H1 (cell line): Measurements from ENCODE around the gene RBM5. TPM values are rescaled to one million over a fixed set of nuclear protein-coding genes. Genes with fewer than 3 reads are reported as not detected.

Source experiments
- CBX5 ChIP-seq: fragments of 300-800, 300-1000 bp; sonication (generic); IDR thresholded peaks from 2 replicates; pipeline ENCODE4 v1.7.1; 2016; ENCODE audit warnings: antibody characterized with exemption, low read length, low read depth
- CHD1 ChIP-seq: IDR thresholded peaks from 2 replicates; pipeline ENCODE4 v1.6.1; 2012; ENCODE audit warnings: low read depth, low read length, improper control_type of control experiment
- CHD2 ChIP-seq: IDR thresholded peaks from 2 replicates; pipeline ENCODE4 v1.6.1; 2012; ENCODE audit warnings: low read length, improper control_type of control experiment
- EGR1 ChIP-seq: IDR thresholded peaks from 2 replicates; pipeline ENCODE4 v1.6.1; 2011; ENCODE audit warnings: low read depth, low read length, borderline replicate concordance
- EP300 ChIP-seq, 2 experiments: IDR thresholded peaks; 1 replicate in 1 of 2; 2 replicates in 1 of 2; pipeline ENCODE4 v1.6.1; 2011 to 2012; ENCODE audit warnings: low read depth in 2 of 2, low read length in 2 of 2, mild to moderate bottlenecking in 2 of 2, borderline replicate concordance in 1 of 2, inconsistent platforms in 1 of 2, moderate library complexity in 1 of 2
- polyA plus RNA-seq, 7 experiments: library from polyadenylated mRNA; depleted of rRNA in 3 of 7; stranded (reverse) in 5 of 7; unstranded in 2 of 7; fragments of >200 nt in 5 of 7; fragments of 200-250 nt in 2 of 7; gene quantifications; 1 replicate in 5 of 7; 2 replicates in 1 of 7; 4 replicates in 1 of 7; pipeline versions ENCODE4 v1.2.1 to v1.2.3, GENCODE V29; 2011 to 2013; ENCODE audit warnings: missing spikeins in 2 of 7, mixed read lengths in 2 of 7
- total RNA-seq: library from RNA; stranded (reverse); fragmentation: NEBNext Ultra II Directional; extraction: Animal tissue kit (Norgen Biotek cat#: 25700); gene quantifications from 2 replicates; pipeline ENCODE4 v1.2.1, GENCODE V29; 2021
- TF ChIP-seq, protein P1 (sequence below): fragments of 300-600 bp; sonication (generic); IDR thresholded peaks from 2 replicates; pipeline ENCODE4 v1.7.1; 2012; ENCODE audit warnings: low read length, moderate library complexity, mild to moderate bottlenecking, inconsistent platforms; ENCODE audit not compliant: insufficient replicate concordance

The RBM5 gene
- total and polyA plus RNA-seq, 2 of the 8 experiments (the other 6 are each of a cell fraction or from before 2014, with no cell fraction given): 82.7 to 144 TPM

DNA sequence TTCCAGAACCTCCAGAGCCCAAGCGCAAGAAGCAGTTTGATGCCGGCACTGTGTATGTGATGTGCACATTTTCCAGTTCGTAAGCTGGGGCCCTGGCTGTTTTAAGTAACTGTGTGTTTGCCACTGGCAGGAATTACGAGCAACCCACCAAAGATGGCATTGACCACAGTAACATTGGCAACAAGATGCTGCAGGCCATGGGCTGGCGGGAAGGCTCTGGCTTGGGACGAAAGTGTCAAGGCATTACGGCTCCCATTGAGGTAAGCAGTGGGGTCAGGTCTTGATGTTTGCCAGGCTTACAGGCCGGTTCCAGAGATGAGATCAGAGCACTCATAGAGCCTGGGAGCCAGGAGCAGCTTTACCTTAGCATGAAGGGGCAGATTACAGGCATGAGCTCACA lies 28.4 kb downstream of the RBM5 start (continued):
- TF ChIP-seq EP300 (IDR thresholded peaks at IDR 0.05; ENCODE audit: borderline replicate concordance in 1 of 2, low read depth in 2 of 2, low read length in 2 of 2) (no peak), CBX5 (no peak), CHD1 (no peak), EGR1 (no peak), CHD2 (no peak)
- TF ChIP-seq, protein P1, sequence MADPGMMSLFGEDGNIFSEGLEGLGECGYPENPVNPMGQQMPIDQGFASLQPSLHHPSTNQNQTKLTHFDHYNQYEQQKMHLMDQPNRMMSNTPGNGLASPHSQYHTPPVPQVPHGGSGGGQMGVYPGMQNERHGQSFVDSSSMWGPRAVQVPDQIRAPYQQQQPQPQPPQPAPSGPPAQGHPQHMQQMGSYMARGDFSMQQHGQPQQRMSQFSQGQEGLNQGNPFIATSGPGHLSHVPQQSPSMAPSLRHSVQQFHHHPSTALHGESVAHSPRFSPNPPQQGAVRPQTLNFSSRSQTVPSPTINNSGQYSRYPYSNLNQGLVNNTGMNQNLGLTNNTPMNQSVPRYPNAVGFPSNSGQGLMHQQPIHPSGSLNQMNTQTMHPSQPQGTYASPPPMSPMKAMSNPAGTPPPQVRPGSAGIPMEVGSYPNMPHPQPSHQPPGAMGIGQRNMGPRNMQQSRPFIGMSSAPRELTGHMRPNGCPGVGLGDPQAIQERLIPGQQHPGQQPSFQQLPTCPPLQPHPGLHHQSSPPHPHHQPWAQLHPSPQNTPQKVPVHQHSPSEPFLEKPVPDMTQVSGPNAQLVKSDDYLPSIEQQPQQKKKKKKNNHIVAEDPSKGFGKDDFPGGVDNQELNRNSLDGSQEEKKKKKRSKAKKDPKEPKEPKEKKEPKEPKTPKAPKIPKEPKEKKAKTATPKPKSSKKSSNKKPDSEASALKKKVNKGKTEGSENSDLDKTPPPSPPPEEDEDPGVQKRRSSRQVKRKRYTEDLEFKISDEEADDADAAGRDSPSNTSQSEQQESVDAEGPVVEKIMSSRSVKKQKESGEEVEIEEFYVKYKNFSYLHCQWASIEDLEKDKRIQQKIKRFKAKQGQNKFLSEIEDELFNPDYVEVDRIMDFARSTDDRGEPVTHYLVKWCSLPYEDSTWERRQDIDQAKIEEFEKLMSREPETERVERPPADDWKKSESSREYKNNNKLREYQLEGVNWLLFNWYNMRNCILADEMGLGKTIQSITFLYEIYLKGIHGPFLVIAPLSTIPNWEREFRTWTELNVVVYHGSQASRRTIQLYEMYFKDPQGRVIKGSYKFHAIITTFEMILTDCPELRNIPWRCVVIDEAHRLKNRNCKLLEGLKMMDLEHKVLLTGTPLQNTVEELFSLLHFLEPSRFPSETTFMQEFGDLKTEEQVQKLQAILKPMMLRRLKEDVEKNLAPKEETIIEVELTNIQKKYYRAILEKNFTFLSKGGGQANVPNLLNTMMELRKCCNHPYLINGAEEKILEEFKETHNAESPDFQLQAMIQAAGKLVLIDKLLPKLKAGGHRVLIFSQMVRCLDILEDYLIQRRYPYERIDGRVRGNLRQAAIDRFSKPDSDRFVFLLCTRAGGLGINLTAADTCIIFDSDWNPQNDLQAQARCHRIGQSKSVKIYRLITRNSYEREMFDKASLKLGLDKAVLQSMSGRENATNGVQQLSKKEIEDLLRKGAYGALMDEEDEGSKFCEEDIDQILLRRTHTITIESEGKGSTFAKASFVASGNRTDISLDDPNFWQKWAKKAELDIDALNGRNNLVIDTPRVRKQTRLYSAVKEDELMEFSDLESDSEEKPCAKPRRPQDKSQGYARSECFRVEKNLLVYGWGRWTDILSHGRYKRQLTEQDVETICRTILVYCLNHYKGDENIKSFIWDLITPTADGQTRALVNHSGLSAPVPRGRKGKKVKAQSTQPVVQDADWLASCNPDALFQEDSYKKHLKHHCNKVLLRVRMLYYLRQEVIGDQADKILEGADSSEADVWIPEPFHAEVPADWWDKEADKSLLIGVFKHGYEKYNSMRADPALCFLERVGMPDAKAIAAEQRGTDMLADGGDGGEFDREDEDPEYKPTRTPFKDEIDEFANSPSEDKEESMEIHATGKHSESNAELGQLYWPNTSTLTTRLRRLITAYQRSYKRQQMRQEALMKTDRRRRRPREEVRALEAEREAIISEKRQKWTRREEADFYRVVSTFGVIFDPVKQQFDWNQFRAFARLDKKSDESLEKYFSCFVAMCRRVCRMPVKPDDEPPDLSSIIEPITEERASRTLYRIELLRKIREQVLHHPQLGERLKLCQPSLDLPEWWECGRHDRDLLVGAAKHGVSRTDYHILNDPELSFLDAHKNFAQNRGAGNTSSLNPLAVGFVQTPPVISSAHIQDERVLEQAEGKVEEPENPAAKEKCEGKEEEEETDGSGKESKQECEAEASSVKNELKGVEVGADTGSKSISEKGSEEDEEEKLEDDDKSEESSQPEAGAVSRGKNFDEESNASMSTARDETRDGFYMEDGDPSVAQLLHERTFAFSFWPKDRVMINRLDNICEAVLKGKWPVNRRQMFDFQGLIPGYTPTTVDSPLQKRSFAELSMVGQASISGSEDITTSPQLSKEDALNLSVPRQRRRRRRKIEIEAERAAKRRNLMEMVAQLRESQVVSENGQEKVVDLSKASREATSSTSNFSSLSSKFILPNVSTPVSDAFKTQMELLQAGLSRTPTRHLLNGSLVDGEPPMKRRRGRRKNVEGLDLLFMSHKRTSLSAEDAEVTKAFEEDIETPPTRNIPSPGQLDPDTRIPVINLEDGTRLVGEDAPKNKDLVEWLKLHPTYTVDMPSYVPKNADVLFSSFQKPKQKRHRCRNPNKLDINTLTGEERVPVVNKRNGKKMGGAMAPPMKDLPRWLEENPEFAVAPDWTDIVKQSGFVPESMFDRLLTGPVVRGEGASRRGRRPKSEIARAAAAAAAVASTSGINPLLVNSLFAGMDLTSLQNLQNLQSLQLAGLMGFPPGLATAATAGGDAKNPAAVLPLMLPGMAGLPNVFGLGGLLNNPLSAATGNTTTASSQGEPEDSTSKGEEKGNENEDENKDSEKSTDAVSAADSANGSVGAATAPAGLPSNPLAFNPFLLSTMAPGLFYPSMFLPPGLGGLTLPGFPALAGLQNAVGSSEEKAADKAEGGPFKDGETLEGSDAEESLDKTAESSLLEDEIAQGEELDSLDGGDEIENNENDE: no peak
- TF ChIP-seq, all 59 proteins: peak for 0
